GM19025 (cell line): ENCODE measurements around the gene KRTAP10-10.
"Not testable (repeated sequence)": the region's sequence is repeated elsewhere in the genome, so short reads cannot be mapped to it uniquely, and the experiment has no call there.

Experiments used
- ATAC-seq: cut with Tn5 transposase; IDR thresholded peaks from one replicate; pipeline ENCODE4 v1.9.1; 2021; ENCODE audit warnings: mild to moderate bottlenecking, low read depth, moderate library complexity; ENCODE audit not compliant: unreplicated experiment

Gene KRTAP10-10

GRCh38 chr21:44637018-44637850 lies at the start of gene KRTAP10-10:
TSS of gene KRTAP10-10 (plus strand) at chr21:44637356. CDS start at chr21:44637418, 62 bp downstream.
- no peak for ATAC-seq

GRCh38 chr21:44589094-44589493 lies 48.1 kb upstream of the KRTAP10-10 start:
- ATAC-seq, result no peak

- ATAC-seq, result no peak
These were observed 47.4 kb upstream of the KRTAP10-10 start for GRCh38 chr21:44589586-44590305.

- no peak for ATAC-seq
These were observed 46.8 kb upstream of the KRTAP10-10 start for GRCh38 chr21:44590311-44590721.

GRCh38 chr21:44590897-44591800 lies 46.0 kb upstream of the KRTAP10-10 start:
- ATAC-seq, result not testable (repeated sequence)

- ATAC-seq, result not testable (repeated sequence)
These were observed 45.4 kb upstream of the KRTAP10-10 start for GRCh38 chr21:44591801-44592130.

- no peak for ATAC-seq
These were observed 44.5 kb upstream of the KRTAP10-10 start, which contains the start of gene KRTAP10-6 for GRCh38 chr21:44592446-44593311. TSS of gene KRTAP10-6 (minus strand) at chr21:44592505. CDS start at chr21:44592484, 21 bp downstream.

GRCh38 chr21:44593598-44594405 lies 43.4 kb upstream of the KRTAP10-10 start:
- no peak for ATAC-seq

GRCh38 chr21:44594406-44594916 lies 42.7 kb upstream of the KRTAP10-10 start:
- no peak for ATAC-seq

- ATAC-seq, result no peak
These were observed 41.6 kb upstream of the KRTAP10-10 start for GRCh38 chr21:44595524-44595923.

GRCh38 chr21:44596068-44596725 lies 41.0 kb upstream of the KRTAP10-10 start:
- no peak for ATAC-seq

GRCh38 chr21:44598061-44598460 lies 39.1 kb upstream of the KRTAP10-10 start:
- ATAC-seq, result no peak

- no peak for ATAC-seq
These were observed 37.7 kb upstream of the KRTAP10-10 start for GRCh38 chr21:44599264-44600029.

- not testable (repeated sequence) for ATAC-seq
These were observed 36.8 kb upstream of the KRTAP10-10 start, which contains the start of gene KRTAP10-7 for GRCh38 chr21:44600118-44600978. TSS of gene KRTAP10-7 (plus strand) at chr21:44600597. CDS start at chr21:44600622, 25 bp downstream.

- ATAC-seq, result not testable (repeated sequence)
These were observed 36.1 kb upstream of the KRTAP10-10 start for GRCh38 chr21:44601091-44601490.
